ENCODE results near the gene SNX9.

The SNX9 gene

DNA sequence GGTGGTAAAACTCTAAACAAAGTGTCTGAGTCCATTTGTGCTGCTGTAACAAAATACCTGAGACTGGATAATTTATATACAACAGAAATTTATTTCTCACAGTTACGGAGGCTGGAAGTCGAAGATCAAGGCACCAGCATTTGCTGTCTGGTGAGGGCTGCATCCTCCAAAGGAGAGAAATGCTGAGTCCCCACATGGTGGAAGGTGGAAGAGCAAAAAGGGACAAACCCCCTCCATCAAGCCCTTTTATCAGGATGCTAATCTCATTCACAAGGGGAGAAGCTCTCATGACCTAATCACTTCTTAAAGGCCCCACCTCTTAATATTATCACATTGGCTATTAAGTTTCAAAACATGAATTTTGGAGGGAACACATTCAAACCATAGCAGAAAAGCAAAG, 102.7 kb downstream of the SNX9 start:
- TF ChIP-seq, protein P1, sequence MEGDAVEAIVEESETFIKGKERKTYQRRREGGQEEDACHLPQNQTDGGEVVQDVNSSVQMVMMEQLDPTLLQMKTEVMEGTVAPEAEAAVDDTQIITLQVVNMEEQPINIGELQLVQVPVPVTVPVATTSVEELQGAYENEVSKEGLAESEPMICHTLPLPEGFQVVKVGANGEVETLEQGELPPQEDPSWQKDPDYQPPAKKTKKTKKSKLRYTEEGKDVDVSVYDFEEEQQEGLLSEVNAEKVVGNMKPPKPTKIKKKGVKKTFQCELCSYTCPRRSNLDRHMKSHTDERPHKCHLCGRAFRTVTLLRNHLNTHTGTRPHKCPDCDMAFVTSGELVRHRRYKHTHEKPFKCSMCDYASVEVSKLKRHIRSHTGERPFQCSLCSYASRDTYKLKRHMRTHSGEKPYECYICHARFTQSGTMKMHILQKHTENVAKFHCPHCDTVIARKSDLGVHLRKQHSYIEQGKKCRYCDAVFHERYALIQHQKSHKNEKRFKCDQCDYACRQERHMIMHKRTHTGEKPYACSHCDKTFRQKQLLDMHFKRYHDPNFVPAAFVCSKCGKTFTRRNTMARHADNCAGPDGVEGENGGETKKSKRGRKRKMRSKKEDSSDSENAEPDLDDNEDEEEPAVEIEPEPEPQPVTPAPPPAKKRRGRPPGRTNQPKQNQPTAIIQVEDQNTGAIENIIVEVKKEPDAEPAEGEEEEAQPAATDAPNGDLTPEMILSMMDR (IDR thresholded peaks at IDR 0.05; ENCODE audit: low read depth, low read length, missing control alignments), result no peak
- no peak for DNase-seq (ENCODE audit: low read depth)
- H3K4me3 ChIP-seq (ENCODE audit: low read depth, low read length), result no peak overlapping the region

DNA sequence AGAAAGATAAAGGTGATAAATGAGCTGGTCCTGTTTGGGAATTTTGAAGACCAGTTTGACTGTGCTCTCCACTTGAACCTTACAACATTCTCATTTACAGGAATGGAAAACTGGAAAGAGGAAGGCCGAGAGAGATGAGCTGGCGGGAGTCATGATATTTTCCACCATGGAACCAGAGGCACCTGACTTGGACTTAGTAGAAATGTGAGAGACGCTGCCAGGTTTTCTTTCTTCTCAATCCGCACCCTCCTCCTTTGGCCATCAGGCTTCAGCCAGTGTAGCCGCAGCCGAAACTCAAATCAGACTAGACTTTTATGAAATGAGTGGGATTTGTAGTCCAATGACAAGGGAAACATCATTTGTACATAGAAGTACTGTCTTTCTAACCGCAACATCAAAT, 104.0 kb downstream of the SNX9 start:
- TF ChIP-seq, protein P1 (IDR thresholded peaks at IDR 0.05; ENCODE audit: low read depth, low read length, missing control alignments), result no peak

DNA sequence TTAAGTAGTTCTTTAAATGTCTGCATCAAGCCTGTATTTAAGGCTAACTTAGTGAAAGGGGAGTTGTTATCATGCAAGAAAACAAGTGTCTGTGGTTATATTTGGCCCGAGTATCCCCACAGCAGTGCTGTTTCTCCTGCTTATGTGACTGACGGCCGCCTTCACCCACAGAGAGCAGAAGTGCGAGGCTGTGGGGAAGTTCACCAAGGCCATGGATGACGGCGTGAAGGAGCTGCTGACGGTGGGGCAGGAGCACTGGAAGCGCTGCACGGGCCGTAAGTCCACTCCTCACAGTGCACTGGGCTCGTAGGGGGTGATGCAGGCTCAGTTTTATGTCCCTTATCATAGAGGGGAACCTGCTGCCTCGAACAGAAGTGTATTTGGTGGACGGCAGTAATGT, 105.4 kb downstream of the SNX9 start:
- no peak for DNase-seq (ENCODE audit: low read depth)

More for the DNA sequence above, 104.0 kb downstream of the SNX9 start:
- H3K4me3 ChIP-seq (ENCODE audit: low read depth, low read length), result no peak overlapping the region
- DNase-seq (ENCODE audit: low read depth), result no peak

DNA sequence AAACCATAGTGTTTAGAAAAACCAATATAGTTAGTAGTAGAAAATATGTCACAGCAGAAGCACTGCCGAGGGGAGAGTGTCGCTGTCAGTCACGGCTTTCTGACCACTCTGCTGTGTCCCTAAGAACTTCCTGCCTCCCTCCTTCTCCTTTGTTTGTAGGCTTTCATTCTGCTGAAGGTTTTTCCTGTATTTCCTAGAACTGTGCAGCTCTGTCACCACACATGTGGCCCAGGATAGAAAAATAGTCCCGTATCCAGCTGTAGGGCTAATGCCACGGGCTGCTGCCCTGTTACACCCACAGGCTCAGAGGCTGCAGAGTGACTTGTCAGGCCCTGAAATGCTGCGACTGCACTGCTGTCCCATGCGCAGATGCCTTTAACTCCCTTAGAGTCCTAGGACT, 106.0 kb downstream of the SNX9 start:
- no peak for DNase-seq (ENCODE audit: low read depth)
- TF ChIP-seq, protein P1 (IDR thresholded peaks at IDR 0.05; ENCODE audit: low read depth, low read length, missing control alignments), result no peak

More for the DNA sequence above, 105.4 kb downstream of the SNX9 start:
- TF ChIP-seq, protein P1 (IDR thresholded peaks at IDR 0.05; ENCODE audit: low read depth, low read length, missing control alignments), result no peak
- H3K4me3 ChIP-seq (ENCODE audit: low read depth, low read length), result no peak overlapping the region

DNA sequence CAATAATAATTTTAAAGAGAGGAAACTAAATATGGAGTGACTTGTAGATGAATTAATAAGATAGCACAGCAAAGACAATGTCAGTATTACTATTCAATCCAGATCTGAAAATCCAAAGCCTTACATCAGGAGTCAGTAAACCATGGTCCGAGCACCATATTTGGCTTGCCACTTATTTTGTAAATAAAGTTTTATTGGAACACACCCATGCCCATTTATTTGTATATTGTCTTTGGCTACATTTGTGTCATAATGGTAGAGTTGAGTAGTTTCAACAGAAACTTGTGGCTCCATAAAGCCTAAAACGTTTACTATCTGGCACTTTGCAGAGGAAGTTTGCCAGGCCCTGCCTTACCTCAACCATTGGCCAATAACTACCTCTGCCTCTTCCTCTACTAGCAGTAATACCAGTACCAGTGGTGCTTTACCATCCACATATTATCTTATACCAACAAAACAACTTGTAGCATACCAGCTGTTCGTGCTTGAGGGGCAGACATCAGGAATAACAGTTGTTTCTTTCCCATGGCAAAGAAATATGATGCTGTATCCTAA, 106.8 kb downstream of the SNX9 start:
- no peak overlapping the region for H3K4me3 ChIP-seq (ENCODE audit: low read depth, low read length)
- TF ChIP-seq, protein P1 (IDR thresholded peaks at IDR 0.05; ENCODE audit: low read depth, low read length, missing control alignments), result no peak
- no peak for DNase-seq (ENCODE audit: low read depth)

More for the DNA sequence above, 106.0 kb downstream of the SNX9 start:
- no peak overlapping the region for H3K4me3 ChIP-seq (ENCODE audit: low read depth, low read length)

DNA sequence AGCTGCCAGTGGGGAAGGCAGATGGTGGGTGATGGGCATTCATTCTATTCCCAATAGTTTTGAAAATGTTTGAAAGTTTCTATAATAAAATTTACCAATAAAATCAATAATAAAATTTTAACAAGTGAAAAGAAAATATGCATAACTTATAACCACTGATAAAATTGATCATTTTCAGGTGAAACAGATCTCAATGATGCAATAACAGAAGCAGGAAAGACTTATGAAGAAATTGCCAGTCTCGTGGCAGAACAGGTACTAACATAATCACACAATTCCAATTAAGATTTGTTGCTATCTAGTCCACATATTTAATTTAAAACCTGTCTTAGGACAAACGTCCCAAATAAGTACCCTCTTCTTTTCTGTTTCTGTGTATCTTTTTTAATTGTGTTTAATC, 112.7 kb downstream of the SNX9 start:
- no peak for DNase-seq (ENCODE audit: low read depth)
- no peak overlapping the region for H3K4me3 ChIP-seq (ENCODE audit: low read depth, low read length)
- TF ChIP-seq, protein P1 (IDR thresholded peaks at IDR 0.05; ENCODE audit: low read depth, low read length, missing control alignments), result no peak

DNA sequence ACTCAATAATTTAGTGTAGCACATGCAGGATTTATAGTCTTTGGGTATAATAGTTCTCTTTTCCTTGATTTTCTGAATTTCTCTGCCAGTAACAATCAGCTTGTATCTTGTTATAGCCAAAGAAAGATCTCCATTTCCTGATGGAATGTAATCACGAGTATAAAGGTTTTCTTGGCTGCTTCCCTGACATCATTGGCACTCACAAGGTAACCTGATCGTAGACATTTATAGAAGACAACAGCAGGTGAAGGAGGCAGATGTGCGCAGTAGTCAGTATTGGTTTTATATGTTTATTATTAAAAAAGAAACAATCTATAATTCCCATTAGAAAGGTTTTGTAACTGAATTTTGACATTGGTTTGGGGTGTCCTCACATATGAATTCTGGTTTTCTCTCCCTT, 114.3 kb downstream of the SNX9 start:
- DNase-seq (ENCODE audit: low read depth), result no peak
- H3K4me3 ChIP-seq (ENCODE audit: low read depth, low read length), result no peak overlapping the region
- TF ChIP-seq, protein P1 (IDR thresholded peaks at IDR 0.05; ENCODE audit: low read depth, low read length, missing control alignments), result no peak
